IMR-90 (cell line): ENCODE measurements around the gene EPC2. TPM values are rescaled to one million over a fixed set of nuclear protein-coding genes. Genes with fewer than 3 reads are reported as not detected.

ENCODE experiments used
- ATAC-seq: fragments of 200-7000 bp; cut with Tn5 transposase; 2 replicates; pipeline ENCODE4 v1.9.1; 2020; ENCODE audit warnings: low read depth, mild to moderate bottlenecking, moderate library complexity
- BruUV-seq: library from RNA; stranded (reverse); fragments of 400-500 nt; replicated peaks from 2 replicates; lab custom pipeline; 2021; lab: Mats Ljungman, UMichigan
- CTCF ChIA-PET: fragments of 300-600 bp; formaldehyde crosslinking; extraction: SDS; loops from one replicate; lab custom pipeline; 2021; ENCODE audit warnings: antibody characterized with exemption; lab: Yijun Ruan, JAX
- POLR2A ChIA-PET: fragments of 300-600 bp; sonication (Branson Sonifier 250); formaldehyde crosslinking; loops from one replicate; lab custom pipeline; 2022; ENCODE audit warnings: antibody characterized with exemption; ENCODE audit not compliant: unreplicated experiment; lab: Charles Lee
- DNase-seq: peaks from one replicate; pipeline ENCODE4 v3.0.0; 2013
- H2AFZ ChIP-seq: replicated peaks from 2 replicates; pipeline ENCODE3; 2013; ENCODE audit warnings: low read length, mild to moderate bottlenecking; ENCODE audit not compliant: poor library complexity
- H2AK5ac ChIP-seq: 2 replicates; pipeline ENCODE4 v1.6.1; 2013; ENCODE audit warnings: low read depth, low read length, inconsistent platforms
- H2AK9ac ChIP-seq: replicated peaks from 2 replicates; pipeline ENCODE3; 2013; ENCODE audit warnings: mild to moderate bottlenecking, low read depth, low read length, moderate library complexity; ENCODE audit not compliant: poor library complexity
- H2BK120ac ChIP-seq: 2 replicates; pipeline ENCODE4 v1.6.1; 2013; ENCODE audit warnings: low read depth, low read length, inconsistent platforms
- H2BK15ac ChIP-seq: 3 replicates; pipeline ENCODE4 v1.6.1; 2013; ENCODE audit warnings: low read depth, low read length, inconsistent platforms
- H2BK20ac ChIP-seq: 2 replicates; pipeline ENCODE4 v1.6.1; 2013; ENCODE audit warnings: low read depth, mild to moderate bottlenecking, inconsistent platforms, low read length, moderate library complexity
- H2BK5ac ChIP-seq: 2 replicates; pipeline ENCODE4 v1.6.1; 2013; ENCODE audit warnings: mild to moderate bottlenecking, low read depth, low read length, inconsistent platforms; ENCODE audit not compliant: poor library complexity, severe bottlenecking
- H3K14ac ChIP-seq: replicated peaks from 2 replicates; pipeline ENCODE4 v1.6.1; 2013; ENCODE audit warnings: low read depth, low read length, inconsistent platforms
- H3K18ac ChIP-seq: 2 replicates; pipeline ENCODE4 v1.6.1; 2013; ENCODE audit warnings: low read depth, low read length, control low read depth
- H3K23ac ChIP-seq: 2 replicates; pipeline ENCODE4 v1.6.1; 2013; ENCODE audit warnings: low read depth, low read length, inconsistent platforms
- H3K27ac ChIP-seq: 2 replicates; pipeline ENCODE4 v1.5.1; 2013; ENCODE audit warnings: mild to moderate bottlenecking, control low read depth, low read length; ENCODE audit not compliant: insufficient read depth
- H3K27me3 ChIP-seq: 2 replicates; pipeline ENCODE4 v1.6.1; 2013; ENCODE audit warnings: low read length; ENCODE audit not compliant: control insufficient read depth, insufficient read depth
- H3K36me3 ChIP-seq: 2 replicates; pipeline ENCODE4 v1.6.1; 2013; ENCODE audit warnings: low read length, mixed read lengths; ENCODE audit not compliant: control insufficient read depth, insufficient read depth
- H3K4ac ChIP-seq: 2 replicates; pipeline ENCODE4 v1.6.1; 2013; ENCODE audit warnings: low read depth, low read length, inconsistent platforms
- H3K4me1 ChIP-seq: 2 replicates; pipeline ENCODE4 v1.6.1; 2013; ENCODE audit warnings: low read length, mixed read lengths; ENCODE audit not compliant: control insufficient read depth, insufficient read depth
- H3K4me2 ChIP-seq: 2 replicates; pipeline ENCODE4 v1.6.1; 2013; ENCODE audit warnings: low read depth, mild to moderate bottlenecking, control low read depth, low read length, moderate library complexity
- H3K4me3 ChIP-seq: 2 replicates; pipeline ENCODE4 v1.5.1; 2013; ENCODE audit warnings: low read depth, mild to moderate bottlenecking, control low read depth, low read length, moderate library complexity; ENCODE audit not compliant: insufficient read depth
- H3K56ac ChIP-seq: 2 replicates; pipeline ENCODE4 v1.6.1; 2013; ENCODE audit warnings: low read length, inconsistent platforms; ENCODE audit not compliant: insufficient read depth; ENCODE audit errors: extremely low read depth
- H3K79me1 ChIP-seq, 2 experiments: 2 replicates each; pipeline ENCODE4 v1.6.1; 2013; ENCODE audit warnings: low read length in 2 of 2, inconsistent platforms in 1 of 2, low read depth in 1 of 2
- H3K9ac ChIP-seq: 2 replicates; pipeline ENCODE4 v1.6.1; 2013; ENCODE audit warnings: low read depth, low read length, control low read depth
- H3K9me1 ChIP-seq: 2 replicates; pipeline ENCODE4 v1.6.1; 2013; ENCODE audit warnings: low read length, inconsistent platforms; ENCODE audit not compliant: insufficient read depth
- H3K9me3 ChIP-seq: 2 replicates; pipeline ENCODE4 v1.6.1; 2013; ENCODE audit warnings: low read length; ENCODE audit not compliant: control insufficient read depth, insufficient read depth
- H4K20me1 ChIP-seq: 2 replicates; pipeline ENCODE4 v1.6.1; 2013; ENCODE audit warnings: low read length, inconsistent platforms; ENCODE audit not compliant: insufficient read depth
- H4K5ac ChIP-seq: 2 replicates; pipeline ENCODE4 v1.6.1; 2013; ENCODE audit warnings: mild to moderate bottlenecking, low read depth, low read length, control low read depth
- H4K8ac ChIP-seq, 2 experiments: 2 replicates each; pipeline ENCODE4 v1.6.1; 2013; ENCODE audit warnings: low read depth in 2 of 2, low read length in 2 of 2, control low read depth in 1 of 2, inconsistent platforms in 1 of 2
- H4K91ac ChIP-seq: 2 replicates; pipeline ENCODE4 v1.6.1; 2013; ENCODE audit warnings: low read depth, low read length, inconsistent platforms; ENCODE audit not compliant: insufficient read depth
- CEBPB ChIP-seq: IDR thresholded peaks from 2 replicates; pipeline ENCODE4 v1.6.1; 2012; ENCODE audit warnings: low read depth, low read length, improper control_type of control experiment
- CHD1 ChIP-seq: IDR thresholded peaks from 2 replicates; pipeline ENCODE4 v1.6.1; 2012; ENCODE audit warnings: low read depth, low read length, improper control_type of control experiment
- FOS ChIP-seq: fragments of 150-350 bp; IDR thresholded peaks from 2 replicates; pipeline ENCODE4 v1.6.1; 2016; ENCODE audit warnings: low read depth, low read length
- WGBS, 2 experiments: methylation state at CpG; one replicate each; pipeline versions ENCODE4 v1.1.5 to v1.1.7; 2013; ENCODE audit warnings: missing lambda C conversion rate in 2 of 2; ENCODE audit not compliant: insufficient read length in 1 of 2; ENCODE audit errors: extremely low coverage in 2 of 2; 5-methylcytosine and 5-hydroxymethylcytosine counted together
- dilution Hi-C: fragments of 300-500 bp; cut with HindIII; formaldehyde crosslinking; loops from one replicate; pipeline ENCODE4 v1.14.3; 2018; ENCODE audit warnings: low sequenced_read_pairs; ENCODE audit not compliant: unreplicated experiment
- in situ Hi-C: fragments of 300-500 bp; cut with MboI; formaldehyde crosslinking; loops from 3 replicates; pipeline ENCODE4 v1.14.3; 2019; ENCODE audit warnings: low sequenced_read_pairs, inconsistent platforms, mixed read lengths
- intact Hi-C: fragments of 100-400 bp; cut with micrococcal nuclease; formaldehyde crosslinking; loops from 2 replicates; pipeline ENCODE4 v1.10.0; 2022
- polyA plus RNA-seq, 3 experiments: library from polyadenylated mRNA; depleted of rRNA; stranded (reverse); fragments of >200 nt; gene quantifications; 2 replicates each; pipeline ENCODE4 v1.2.3, GENCODE V29; 2012; ENCODE audit warnings: low replicate concordance in 1 of 3
- total RNA-seq: library from RNA; depleted of rRNA; stranded (reverse); fragments of >200 nt; gene quantifications from 2 replicates; pipeline ENCODE4 v1.2.3, GENCODE V29; 2012
- TF ChIP-seq, protein P1 (sequence below): fragments of 150-350 bp; IDR thresholded peaks from 2 replicates; pipeline ENCODE4 v1.6.1; 2017; ENCODE audit warnings: mild to moderate bottlenecking, antibody characterized with exemption, low read length, low read depth

The EPC2 gene
- total and polyA plus RNA-seq, 2 of the 4 experiments (the other 2 are of a cell fraction) = 10.6 to 22.6 TPM

DNA sequence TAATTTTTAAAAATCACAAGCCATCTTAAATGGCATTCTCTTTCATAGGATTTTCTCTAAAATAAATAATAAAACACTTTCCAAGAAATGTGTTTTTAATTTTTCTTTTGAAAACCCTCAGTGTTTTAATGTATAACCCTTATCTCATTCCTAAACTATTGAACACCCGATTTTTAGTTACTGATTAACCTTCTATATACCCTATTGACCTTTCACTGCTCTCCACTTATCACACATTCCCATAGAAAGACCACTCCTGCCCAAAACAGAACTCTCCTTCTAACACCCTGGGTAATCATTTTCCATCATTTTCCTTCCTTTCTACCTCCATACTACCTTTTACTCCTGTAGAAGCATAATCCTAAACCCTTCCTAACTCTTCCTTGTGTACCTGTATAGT, 102.4 kb downstream of the EPC2 start:
- H2BK20ac ChIP-seq = no peak overlapping the region
- H3K18ac ChIP-seq = no peak overlapping the region
- no peak overlapping the region for H3K14ac ChIP-seq
- ATAC-seq = no peak
- no peak overlapping the region for H2AFZ ChIP-seq
- intact Hi-C loops = no loop called here
- H2BK5ac ChIP-seq = no peak overlapping the region
- no CpG with 5 or more reads among the region's 1 CpG for WGBS, 2 experiments
- no peaks in the 10 kb centered on the region for H3K36me3 ChIP-seq
- in situ Hi-C loops = no loop called here
- H2AK9ac ChIP-seq = no peak overlapping the region
- H3K4me1 ChIP-seq = no peaks in the 10 kb centered on the region
- TF ChIP-seq FOS (no peak), CEBPB (no peak), CHD1 (no peak)
- TF ChIP-seq, protein P1, sequence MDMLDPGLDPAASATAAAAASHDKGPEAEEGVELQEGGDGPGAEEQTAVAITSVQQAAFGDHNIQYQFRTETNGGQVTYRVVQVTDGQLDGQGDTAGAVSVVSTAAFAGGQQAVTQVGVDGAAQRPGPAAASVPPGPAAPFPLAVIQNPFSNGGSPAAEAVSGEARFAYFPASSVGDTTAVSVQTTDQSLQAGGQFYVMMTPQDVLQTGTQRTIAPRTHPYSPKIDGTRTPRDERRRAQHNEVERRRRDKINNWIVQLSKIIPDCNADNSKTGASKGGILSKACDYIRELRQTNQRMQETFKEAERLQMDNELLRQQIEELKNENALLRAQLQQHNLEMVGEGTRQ = no peak
- no peak overlapping the region for H3K4me2 ChIP-seq
- no peak overlapping the region for H4K5ac ChIP-seq
- no peak overlapping the region for H3K9ac ChIP-seq
- BruUV-seq = no TSS peak
- H3K23ac ChIP-seq = no peak overlapping the region
- no peaks in the 10 kb centered on the region for H3K9me3 ChIP-seq
- H3K4me3 ChIP-seq = no peak overlapping the region
- H2BK15ac ChIP-seq = no peak overlapping the region
- H4K8ac ChIP-seq = no peak overlapping the region
- POLR2A ChIA-PET = no interaction called here
- peaks cover 12 to 16% of the 10 kb centered on the region in 2 experiments for H3K79me1 ChIP-seq
- H2BK120ac ChIP-seq = no peak overlapping the region
- H4K20me1 ChIP-seq = no peaks in the 10 kb centered on the region
- no peak overlapping the region for H3K27ac ChIP-seq
- H3K4ac ChIP-seq = no peak overlapping the region
- dilution Hi-C loops = no loop called here
- no peak overlapping the region for H3K56ac ChIP-seq
- no peak for DNase-seq
- H2AK5ac ChIP-seq = no peak overlapping the region
- CTCF ChIA-PET = no interaction called here
- H4K91ac ChIP-seq = no peak overlapping the region
- H3K27me3 ChIP-seq = no peaks in the 10 kb centered on the region
- H3K9me1 ChIP-seq = no peaks in the 10 kb centered on the region
